Dermis blood vessel endothelial cell (primary cell): Measurements from ENCODE around the gene SEC61A1. TPM values are rescaled to one million over a fixed set of nuclear protein-coding genes. Genes with fewer than 3 reads are reported as not detected.

Source experiments
- DNase-seq: peaks from one replicate; pipeline ENCODE4 v3.0.0; 2010
- total RNA-seq: library from RNA; depleted of rRNA; stranded (reverse); fragments of >200 nt; gene quantifications from 2 replicates; pipeline ENCODE4 v1.2.3, GENCODE V29; 2014

Gene SEC61A1
- total RNA-seq, 1 donor from 2014 or later: 232 TPM

DNA sequence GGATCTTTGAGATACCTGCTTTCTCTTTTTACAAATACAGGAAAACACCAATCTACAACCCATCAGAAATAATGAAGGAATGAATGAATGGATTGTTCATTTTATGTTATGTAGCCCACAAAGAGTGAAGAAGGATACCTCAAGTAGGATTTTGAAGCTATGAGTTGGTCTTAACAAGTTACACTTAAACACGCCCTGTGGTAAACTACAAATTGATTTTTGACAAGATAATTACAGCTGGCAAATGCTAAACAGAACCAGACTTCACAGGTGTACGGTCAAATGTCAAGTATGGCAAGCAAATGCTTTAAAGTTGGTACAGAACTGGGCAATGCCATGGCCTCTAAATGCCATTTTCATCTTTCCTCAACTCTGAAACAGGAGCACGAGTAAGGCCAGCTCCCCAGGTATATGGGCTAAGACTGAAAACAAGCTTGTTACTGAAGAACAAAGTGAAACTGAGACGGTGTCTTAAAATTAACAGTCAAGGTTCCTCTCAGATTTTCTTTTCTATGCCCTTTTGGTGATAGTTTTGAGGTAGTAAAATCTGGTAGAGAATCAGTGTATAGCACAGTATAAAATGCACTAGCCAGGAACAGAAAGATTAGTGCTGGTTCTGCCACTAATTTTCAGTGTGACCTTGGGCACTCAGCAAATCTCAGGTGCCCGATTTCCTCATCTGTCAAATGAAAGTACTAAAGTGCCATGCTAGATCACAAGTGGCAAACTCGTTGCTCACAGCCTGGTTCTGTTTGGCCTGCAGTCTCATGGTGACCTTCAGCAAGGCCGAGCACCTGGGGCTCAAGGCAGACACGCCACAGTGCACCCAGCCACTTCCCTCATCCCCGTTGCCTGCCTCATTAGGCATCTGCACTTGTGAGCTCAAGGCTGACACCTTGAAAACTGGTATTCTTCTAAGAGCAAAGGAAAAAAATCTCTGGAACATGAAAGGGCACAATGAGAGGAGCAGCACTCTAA, 61.9 kb downstream of the SEC61A1 start:
- no peak for DNase-seq

Other genes with a start within 250 kb of the SEC61A1 start
- gene MGLL, start 229.9 kb upstream of the SEC61A1 start, total RNA-seq: 35.7 and 73.0 TPM in 2 replicates
- under 0.01 TPM in 1 of 2 replicates, not detected in the other for gene KBTBD12, start 137.2 kb upstream of the SEC61A1 start, total RNA-seq
- gene RUVBL1, start 71.4 kb downstream of the SEC61A1 start, total RNA-seq: 58.2 and 90.0 TPM in 2 replicates
- 2.2 and 4.5 TPM in 2 replicates for gene EEFSEC, start 101.0 kb downstream of the SEC61A1 start, total RNA-seq